Osteocyte (in vitro differentiated cells): ENCODE results near the gene GDPD2. TPM values are rescaled to one million over a fixed set of nuclear protein-coding genes. Genes with fewer than 3 reads are reported as not detected.

ENCODE experiments used
- DNase-seq: peaks from one replicate; pipeline ENCODE4 v3.0.0; 2021; ENCODE audit warnings: mixed read lengths; ENCODE audit not compliant: unreplicated experiment; ENCODE audit errors: extremely low spot score
- H3K27ac Mint-ChIP-seq: one replicate; pipeline ENCODE4 v1.8.0; 2021; ENCODE audit warnings: mild to moderate bottlenecking, mixed read lengths; ENCODE audit not compliant: unreplicated experiment
- H3K27me3 Mint-ChIP-seq: one replicate; pipeline ENCODE4 v1.8.0; 2021; ENCODE audit warnings: mixed read lengths; ENCODE audit not compliant: unreplicated experiment
- H3K36me3 Mint-ChIP-seq: one replicate; pipeline ENCODE4 v1.8.0; 2021; ENCODE audit warnings: mixed read lengths; ENCODE audit not compliant: unreplicated experiment
- H3K4me1 Mint-ChIP-seq: one replicate; pipeline ENCODE4 v1.8.0; 2021; ENCODE audit warnings: mixed read lengths; ENCODE audit not compliant: unreplicated experiment
- H3K4me3 Mint-ChIP-seq: one replicate; pipeline ENCODE4 v1.8.0; 2021; ENCODE audit warnings: mild to moderate bottlenecking, moderate library complexity, mixed read lengths; ENCODE audit not compliant: unreplicated experiment
- H3K9me3 Mint-ChIP-seq: one replicate; pipeline ENCODE4 v1.8.0; 2021; ENCODE audit warnings: mixed read lengths; ENCODE audit not compliant: unreplicated experiment
- total RNA-seq: library from RNA; stranded (reverse); gene quantifications from 2 replicates; pipeline ENCODE4 v1.2.1, GENCODE V29; 2021
- TF ChIP-seq, protein P1 (sequence below): fragments of 200-600 bp; sonication (generic); IDR thresholded peaks from 2 replicates; pipeline ENCODE4 v1.5.0; 2021; ENCODE audit warnings: antibody characterized with exemption, mild to moderate bottlenecking, moderate library complexity

The GDPD2 gene
- total RNA-seq, 1 donor from 2014 or later, result not detected

GRCh38 chrX:70481471-70482270, 58.6 kb downstream of the GDPD2 start:
- DNase-seq, result no peak
- H3K27ac Mint-ChIP-seq, result no peak overlapping the region
- H3K36me3 Mint-ChIP-seq, result no peaks in the 10 kb centered on the region
- H3K4me1 Mint-ChIP-seq, result peaks cover 41% of the 10 kb centered on the region
- H3K27me3 Mint-ChIP-seq, result no peaks in the 10 kb centered on the region
- TF ChIP-seq, protein P1, sequence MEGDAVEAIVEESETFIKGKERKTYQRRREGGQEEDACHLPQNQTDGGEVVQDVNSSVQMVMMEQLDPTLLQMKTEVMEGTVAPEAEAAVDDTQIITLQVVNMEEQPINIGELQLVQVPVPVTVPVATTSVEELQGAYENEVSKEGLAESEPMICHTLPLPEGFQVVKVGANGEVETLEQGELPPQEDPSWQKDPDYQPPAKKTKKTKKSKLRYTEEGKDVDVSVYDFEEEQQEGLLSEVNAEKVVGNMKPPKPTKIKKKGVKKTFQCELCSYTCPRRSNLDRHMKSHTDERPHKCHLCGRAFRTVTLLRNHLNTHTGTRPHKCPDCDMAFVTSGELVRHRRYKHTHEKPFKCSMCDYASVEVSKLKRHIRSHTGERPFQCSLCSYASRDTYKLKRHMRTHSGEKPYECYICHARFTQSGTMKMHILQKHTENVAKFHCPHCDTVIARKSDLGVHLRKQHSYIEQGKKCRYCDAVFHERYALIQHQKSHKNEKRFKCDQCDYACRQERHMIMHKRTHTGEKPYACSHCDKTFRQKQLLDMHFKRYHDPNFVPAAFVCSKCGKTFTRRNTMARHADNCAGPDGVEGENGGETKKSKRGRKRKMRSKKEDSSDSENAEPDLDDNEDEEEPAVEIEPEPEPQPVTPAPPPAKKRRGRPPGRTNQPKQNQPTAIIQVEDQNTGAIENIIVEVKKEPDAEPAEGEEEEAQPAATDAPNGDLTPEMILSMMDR, result no peak
- H3K9me3 Mint-ChIP-seq, result peaks cover 4% of the 10 kb centered on the region
- H3K4me3 Mint-ChIP-seq, result no peak overlapping the region

DNA sequence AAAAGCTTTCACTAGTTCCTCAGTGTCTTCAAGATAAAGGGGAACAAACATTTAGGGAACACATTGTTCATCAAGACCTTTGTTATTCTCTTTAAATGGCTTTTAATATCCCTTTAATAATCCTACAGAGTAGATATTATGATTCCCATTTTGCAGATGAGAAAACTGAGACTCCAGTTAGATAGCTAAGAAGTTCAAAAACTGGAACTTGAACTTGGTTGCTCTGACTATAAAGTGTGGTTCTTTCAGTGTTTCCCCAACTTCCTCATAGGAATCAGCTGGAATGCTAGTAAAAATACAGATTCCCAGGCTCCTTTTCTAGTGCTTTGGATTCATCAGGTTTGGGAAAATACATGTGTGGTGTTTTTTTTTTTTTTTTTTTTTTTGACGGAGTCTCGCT, 59.2 kb downstream of the GDPD2 start:
- TF ChIP-seq, protein P1, result no peak
- Mint-ChIP-seq H3K27ac (no peak overlapping the region), H3K4me3 (no peak overlapping the region), H3K36me3 (no peaks in the 10 kb centered on the region), H3K27me3 (no peaks in the 10 kb centered on the region), H3K9me3 (peaks cover 4% of the 10 kb centered on the region), H3K4me1 (peaks cover 35% of the 10 kb centered on the region)
- DNase-seq, result no peak

Other genes with a start within 250 kb of the GDPD2 start
- gene DGAT2L6, start 245.8 kb upstream of the GDPD2 start, total RNA-seq, result not detected in 2 replicates
- not detected in 2 replicates for gene AWAT1, start 188.7 kb upstream of the GDPD2 start, total RNA-seq
- gene P2RY4, start 163.1 kb upstream of the GDPD2 start, total RNA-seq, result 0.27 TPM in 1 of 2 replicates, not detected in the other
- not detected in 2 replicates for gene ARR3, start 155.0 kb upstream of the GDPD2 start, total RNA-seq
- gene RAB41, start 141.1 kb upstream of the GDPD2 start, total RNA-seq, result not detected in 2 replicates
- 46.9 and 50.6 TPM in 2 replicates for gene PDZD11, start 133.4 kb upstream of the GDPD2 start, total RNA-seq
- 5.9 and 6.1 TPM in 2 replicates for gene KIF4A, start 133.2 kb upstream of the GDPD2 start, total RNA-seq
- gene DLG3, start 21.5 kb downstream of the GDPD2 start, total RNA-seq, result 9.7 and 12.5 TPM in 2 replicates